Fibroblast of villous mesenchyme (primary cell): ENCODE results near the gene SLC38A5. TPM values are rescaled to one million over a fixed set of nuclear protein-coding genes. Genes with fewer than 3 reads are reported as not detected.
"Not testable (repeated sequence)": the region's sequence is repeated elsewhere in the genome, so short reads cannot be mapped to it uniquely, and the experiment has no call there.

Source experiments
- DNase-seq: peaks from one replicate; pipeline ENCODE4 v3.0.0-alpha.2; 2010; ENCODE audit warnings: low read depth
- H3K4me3 ChIP-seq: 2 replicates; pipeline ENCODE4 v1.5.1; 2011; ENCODE audit warnings: low read depth, mild to moderate bottlenecking, low read length
- CTCF ChIP-seq: IDR thresholded peaks from 2 replicates; pipeline ENCODE4 v1.5.1; 2012; ENCODE audit warnings: low read depth, mild to moderate bottlenecking, low read length; ENCODE audit not compliant: insufficient read depth
- total RNA-seq: library from RNA; depleted of rRNA; stranded (reverse); fragments of >200 nt; gene quantifications from 2 replicates; pipeline ENCODE4 v1.2.3, GENCODE V29; 2012

The SLC38A5 gene
- total RNA-seq = 4.2 and 12.5 TPM in 2 replicates

GRCh38 chrX:48470110-48470832, at the start of gene SLC38A5:
SLC38A5 (minus strand) TSS chrX:48470260; CDS start chrX:48467924, 2,336 bp downstream.
- no peak within 1 kb of the TSS for H3K4me3 ChIP-seq
- TF ChIP-seq CTCF = no peak
- no peak for DNase-seq

DNA sequence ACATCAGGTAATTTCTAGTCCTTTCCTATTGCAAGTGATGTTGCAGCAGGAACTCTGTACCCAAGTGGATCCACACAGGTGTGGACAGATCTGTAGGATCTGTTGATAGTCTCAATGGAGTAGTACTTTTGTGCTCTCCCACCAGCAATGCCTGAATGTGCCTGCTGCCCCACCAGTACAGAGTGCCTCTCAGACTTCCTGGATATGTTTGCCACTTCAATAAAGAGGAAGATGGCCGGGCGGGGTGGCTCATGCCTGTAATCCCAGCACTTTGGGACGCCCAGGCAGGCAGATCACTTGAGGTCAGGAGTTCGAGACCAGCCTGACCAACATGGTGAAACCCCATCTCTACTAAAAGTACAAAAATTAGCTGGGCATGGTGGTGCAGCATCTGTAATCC, 49.4 kb upstream of the SLC38A5 start:
- not testable (repeated sequence) for H3K4me3 ChIP-seq, DNase-seq

DNA sequence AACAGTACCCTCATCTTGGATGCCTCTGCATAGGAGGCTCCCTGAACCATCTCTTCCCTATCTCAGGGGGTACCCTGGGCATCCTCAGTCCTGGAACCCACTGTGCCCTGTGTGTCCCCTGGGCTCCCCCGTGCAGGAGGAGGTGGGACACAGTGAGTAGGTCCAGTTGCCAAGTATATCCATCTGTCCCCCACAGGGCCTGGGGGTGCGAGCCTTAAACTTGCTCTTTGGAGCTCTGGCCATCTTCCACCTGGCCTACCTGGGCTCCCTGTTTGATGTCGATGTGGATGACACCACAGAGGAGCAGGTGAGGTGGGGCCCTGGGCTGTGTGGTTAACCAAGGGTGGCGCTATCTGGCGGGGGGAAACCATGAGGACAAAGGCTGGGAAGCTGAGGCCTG, 46.9 kb upstream of the SLC38A5 start:
- DNase-seq = no peak
- TF ChIP-seq CTCF = no peak
- no peak overlapping the region for H3K4me3 ChIP-seq

DNA sequence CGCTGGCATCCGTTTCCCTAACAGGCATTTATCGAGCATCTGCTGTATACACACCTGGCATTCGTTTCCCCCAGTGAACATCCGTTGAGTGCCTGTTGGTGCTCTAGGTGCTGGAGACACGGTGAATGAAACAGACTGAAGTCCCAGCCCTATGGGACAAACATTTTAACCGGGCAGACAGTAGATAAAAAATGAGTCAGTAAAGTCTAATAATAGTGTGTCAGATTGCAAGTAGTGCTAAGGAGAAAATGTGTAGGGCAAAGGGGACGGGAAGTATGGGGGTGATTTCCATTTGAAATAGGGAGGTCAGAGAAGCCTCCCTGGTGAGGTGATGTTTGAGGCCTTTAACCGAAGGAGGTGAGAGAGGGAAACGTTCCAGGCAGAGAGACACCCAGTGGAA, 46.2 kb upstream of the SLC38A5 start:
- no peak for DNase-seq
- no peak overlapping the region for H3K4me3 ChIP-seq
- no peak for TF ChIP-seq CTCF

DNA sequence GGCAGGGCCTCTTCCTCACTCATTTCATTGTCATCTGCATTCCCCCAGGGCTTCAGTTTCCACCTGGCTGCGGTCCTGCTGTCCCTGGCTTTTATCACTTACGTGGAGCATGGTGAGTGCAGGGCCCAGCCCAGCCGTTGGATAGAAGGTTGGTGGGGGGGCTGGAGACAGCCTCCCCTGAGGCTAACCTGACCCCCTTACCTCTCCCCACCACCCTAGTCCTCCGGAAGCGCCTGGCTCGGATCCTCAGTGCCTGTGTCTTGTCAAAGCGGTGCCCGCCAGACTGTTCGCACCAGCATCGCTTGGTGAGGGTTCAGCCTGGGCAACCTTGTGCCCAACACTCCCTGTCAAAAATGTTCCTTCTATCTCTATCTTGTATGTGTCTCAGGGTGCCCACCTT, 45.8 kb upstream of the SLC38A5 start:
- H3K4me3 ChIP-seq = no peak overlapping the region
- DNase-seq = no peak
- no peak for TF ChIP-seq CTCF

- H3K4me3 ChIP-seq = no peak overlapping the region
- no peak for DNase-seq
- TF ChIP-seq CTCF = no peak
Observed at GRCh38 chrX:48514868-48515460, 44.9 kb upstream of the SLC38A5 start.

- TF ChIP-seq CTCF = no peak
- H3K4me3 ChIP-seq = no peak overlapping the region
- DNase-seq = no peak
Observed at GRCh38 chrX:48514126-48514806, 44.2 kb upstream of the SLC38A5 start.
